GM12872 (cell line): ENCODE data around the gene CD19.

Experiments
- TF ChIP-seq, protein P1 (sequence below): IDR thresholded peaks from 3 replicates; pipeline ENCODE4 v1.5.1; 2011; ENCODE audit warnings: low read depth, mild to moderate bottlenecking, low read length, moderate library complexity; ENCODE audit not compliant: insufficient read depth

Gene CD19

DNA sequence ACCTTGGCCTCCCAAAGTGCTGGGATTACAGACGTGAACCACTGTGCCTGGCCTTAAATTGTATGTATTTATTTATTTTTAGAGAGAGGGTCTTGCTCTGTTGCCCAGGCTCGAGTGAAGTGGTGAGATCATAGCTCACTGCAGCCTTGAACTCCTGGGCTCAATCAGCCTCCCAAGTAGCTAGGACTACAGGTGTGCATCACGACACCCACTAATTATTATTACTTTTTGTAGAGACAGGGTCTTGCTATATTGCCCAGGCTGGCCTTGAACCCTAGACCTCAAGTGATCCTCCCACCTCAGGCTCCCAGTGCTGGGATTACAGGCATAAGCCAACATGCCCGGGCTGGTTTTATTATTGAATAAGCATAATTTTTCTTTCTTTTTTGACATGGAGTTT is 14.9 kb downstream of the CD19 start:
- TF ChIP-seq, protein P1, sequence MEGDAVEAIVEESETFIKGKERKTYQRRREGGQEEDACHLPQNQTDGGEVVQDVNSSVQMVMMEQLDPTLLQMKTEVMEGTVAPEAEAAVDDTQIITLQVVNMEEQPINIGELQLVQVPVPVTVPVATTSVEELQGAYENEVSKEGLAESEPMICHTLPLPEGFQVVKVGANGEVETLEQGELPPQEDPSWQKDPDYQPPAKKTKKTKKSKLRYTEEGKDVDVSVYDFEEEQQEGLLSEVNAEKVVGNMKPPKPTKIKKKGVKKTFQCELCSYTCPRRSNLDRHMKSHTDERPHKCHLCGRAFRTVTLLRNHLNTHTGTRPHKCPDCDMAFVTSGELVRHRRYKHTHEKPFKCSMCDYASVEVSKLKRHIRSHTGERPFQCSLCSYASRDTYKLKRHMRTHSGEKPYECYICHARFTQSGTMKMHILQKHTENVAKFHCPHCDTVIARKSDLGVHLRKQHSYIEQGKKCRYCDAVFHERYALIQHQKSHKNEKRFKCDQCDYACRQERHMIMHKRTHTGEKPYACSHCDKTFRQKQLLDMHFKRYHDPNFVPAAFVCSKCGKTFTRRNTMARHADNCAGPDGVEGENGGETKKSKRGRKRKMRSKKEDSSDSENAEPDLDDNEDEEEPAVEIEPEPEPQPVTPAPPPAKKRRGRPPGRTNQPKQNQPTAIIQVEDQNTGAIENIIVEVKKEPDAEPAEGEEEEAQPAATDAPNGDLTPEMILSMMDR: no peak

DNA sequence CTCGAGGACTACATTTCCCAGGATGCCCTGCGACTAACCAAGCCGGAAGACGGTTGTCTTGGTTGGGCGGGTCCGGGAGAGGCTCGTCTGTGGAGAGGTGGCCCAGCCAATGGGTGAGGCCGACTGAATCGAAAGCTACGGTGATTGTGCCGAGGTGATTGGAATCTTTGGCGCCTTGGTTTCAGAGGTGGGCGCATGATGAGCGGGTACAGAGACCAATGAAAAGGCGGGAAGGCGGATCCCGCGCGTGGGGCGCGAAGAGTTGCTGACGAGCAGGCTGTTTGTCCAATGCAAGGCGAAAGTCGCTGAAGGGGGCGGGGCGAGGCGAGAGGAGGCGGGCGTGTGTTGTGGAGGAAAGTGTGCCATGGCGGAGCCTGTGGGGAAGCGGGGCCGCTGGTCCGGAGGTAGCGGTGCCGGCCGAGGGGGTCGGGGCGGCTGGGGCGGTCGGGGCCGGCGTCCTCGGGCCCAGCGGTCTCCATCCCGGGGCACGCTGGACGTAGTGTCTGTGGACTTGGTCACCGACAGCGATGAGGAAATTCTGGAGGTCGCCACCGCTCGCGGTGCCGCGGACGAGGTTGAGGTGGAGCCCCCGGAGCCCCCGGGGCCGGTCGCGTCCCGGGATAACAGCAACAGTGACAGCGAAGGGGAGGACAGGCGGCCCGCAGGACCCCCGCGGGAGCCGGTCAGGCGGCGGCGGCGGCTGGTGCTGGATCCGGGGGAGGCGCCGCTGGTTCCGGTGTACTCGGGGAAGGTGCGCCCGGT is 19.1 kb downstream of the CD19 start, which contains the start of gene NFATC2IP:
TSS of gene NFATC2IP (plus strand) at position 290 of the 762 bp plus-strand sequence. CDS start at position 365, 75 bp downstream.
- TF ChIP-seq, protein P1: no peak

GRCh38 chr16:28951410-28951943 is 19.7 kb downstream of the CD19 start:
- TF ChIP-seq, protein P1: no peak

- TF ChIP-seq, protein P1: no peak
Observed at GRCh38 chr16:28958216-28958615, 26.4 kb downstream of the CD19 start.

GRCh38 chr16:28958836-28959235 is 27.1 kb downstream of the CD19 start:
- TF ChIP-seq, protein P1: no peak

- TF ChIP-seq, protein P1: no peak
Observed at GRCh38 chr16:28964072-28964471, 32.3 kb downstream of the CD19 start.

GRCh38 chr16:28964496-28964895 is 32.7 kb downstream of the CD19 start:
- TF ChIP-seq, protein P1: no peak
